Lung microvascular endothelial cell (primary cell): ENCODE data around the gene CST9. TPM values are rescaled to one million over a fixed set of nuclear protein-coding genes. Genes with fewer than 3 reads are reported as not detected.

ENCODE experiments used
- DNase-seq, 2 donors: peaks; one replicate each; pipeline versions ENCODE4 v3.0.0 to v3.0.0-alpha.2; 2010; ENCODE audit warnings: low read depth in 2 of 2
- total RNA-seq: library from RNA; depleted of rRNA; stranded (reverse); fragments of >200 nt; gene quantifications from 2 replicates; pipeline ENCODE4 v1.2.1, GENCODE V29; 2014

Gene CST9
- under 0.01 TPM in 1 of 2 replicates, not detected in the other for total RNA-seq

GRCh38 chr20:23605867-23606651 lies at the start of gene CST9:
Gene CST9, minus strand, starts transcription at chr20:23605917. Its CDS starts 53 bp downstream, at chr20:23605864.
- no peak for DNase-seq

- no peak for DNase-seq
Measured at GRCh38 chr20:23654717-23655116, 49.0 kb upstream of the CST9 start.

- DNase-seq: no peak
Measured at GRCh38 chr20:23654000-23654399, 48.3 kb upstream of the CST9 start.

GRCh38 chr20:23653400-23653938 lies 47.8 kb upstream of the CST9 start:
- no peak for DNase-seq

GRCh38 chr20:23652926-23653325 lies 47.2 kb upstream of the CST9 start:
- no peak for DNase-seq

- DNase-seq: no peak
Measured at GRCh38 chr20:23652371-23652770, 46.7 kb upstream of the CST9 start.

GRCh38 chr20:23651117-23651516 lies 45.4 kb upstream of the CST9 start:
- no peak for DNase-seq

GRCh38 chr20:23649830-23650417 lies 44.2 kb upstream of the CST9 start:
- DNase-seq: no peak

- DNase-seq: no peak
Measured at GRCh38 chr20:23649242-23649641, 43.5 kb upstream of the CST9 start.

- no peak for DNase-seq
Measured at GRCh38 chr20:23647346-23647745, 41.6 kb upstream of the CST9 start.

GRCh38 chr20:23646106-23646873 lies 40.6 kb upstream of the CST9 start:
- peak in 1 of 2 donors; percentile 29 for DNase-seq

GRCh38 chr20:23645575-23645974 lies 39.9 kb upstream of the CST9 start:
- no peak for DNase-seq

GRCh38 chr20:23644164-23644563 lies 38.4 kb upstream of the CST9 start:
- DNase-seq: no peak

- DNase-seq: no peak
Measured at GRCh38 chr20:23643659-23644058, 37.9 kb upstream of the CST9 start.

GRCh38 chr20:23641936-23642751 lies 36.4 kb upstream of the CST9 start:
- DNase-seq: peak in 1 of 2 donors; percentile 72

- DNase-seq: no peak
Measured at GRCh38 chr20:23640671-23641667, 35.3 kb upstream of the CST9 start.

GRCh38 chr20:23640018-23640601 lies 34.4 kb upstream of the CST9 start:
- no peak for DNase-seq

- DNase-seq: no peak
Measured at GRCh38 chr20:23639490-23639958, 33.8 kb upstream of the CST9 start.

- no peak for DNase-seq
Measured at GRCh38 chr20:23638309-23638708, 32.6 kb upstream of the CST9 start.
